Measurements from ENCODE around the gene SNTG2. TPM values are rescaled to one million over a fixed set of nuclear protein-coding genes. Genes with fewer than 3 reads are reported as not detected.

The SNTG2 gene
- total RNA-seq, 1 donor: not detected

DNA sequence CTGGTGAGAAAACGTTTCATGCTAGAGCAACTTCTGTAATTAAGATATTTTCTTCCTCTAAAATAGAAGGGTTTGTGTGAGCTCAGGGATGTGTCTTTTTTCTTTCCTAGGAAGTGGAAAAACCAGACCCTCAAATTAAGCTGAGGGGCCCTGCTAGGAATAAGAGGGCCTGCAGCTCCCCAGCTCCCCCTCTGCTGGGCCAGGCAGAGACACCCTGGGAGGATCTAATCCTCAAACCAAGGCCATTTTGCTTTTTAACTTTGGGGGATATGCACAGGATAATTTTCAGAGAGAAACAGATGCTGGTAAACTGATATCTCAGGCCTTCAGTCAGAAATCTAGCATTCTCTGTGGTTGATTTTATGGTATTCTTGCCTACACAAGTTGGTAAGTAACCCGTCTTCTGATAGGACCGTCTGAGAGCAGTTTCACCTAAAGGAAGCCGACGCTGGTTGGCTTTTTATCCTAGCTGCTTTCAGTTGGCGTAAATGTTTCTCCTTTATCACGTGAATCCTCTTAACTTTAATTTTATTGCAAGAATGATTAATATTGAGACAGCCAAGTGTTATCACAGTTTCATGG is 34.8 kb downstream of the SNTG2 start:
- no peak for DNase-seq (ENCODE audit: low read depth in 2 of 3, low spot score in 2 of 3)

DNA sequence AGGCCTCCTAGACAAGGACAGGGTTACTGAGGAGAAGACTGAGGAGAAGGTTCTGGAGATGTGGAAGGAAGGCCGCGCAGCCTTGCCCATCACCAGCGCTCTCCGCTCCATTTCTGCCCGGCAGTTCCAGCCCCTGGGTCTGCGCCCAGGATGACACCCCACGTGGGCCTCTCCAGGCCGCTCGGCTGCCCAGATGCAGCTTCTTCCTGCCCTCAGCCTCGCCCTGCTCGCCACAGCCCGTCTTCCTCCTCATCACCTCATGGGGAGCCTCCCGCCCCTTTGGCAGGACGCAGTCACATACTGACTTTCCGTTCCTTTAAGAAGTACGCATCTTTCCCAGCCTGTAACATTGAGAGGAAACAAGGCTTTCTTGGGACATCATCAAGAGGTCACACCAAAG is 37.1 kb downstream of the SNTG2 start:
- DNase-seq (ENCODE audit: low read depth in 2 of 3, low spot score in 2 of 3): no peak

DNA sequence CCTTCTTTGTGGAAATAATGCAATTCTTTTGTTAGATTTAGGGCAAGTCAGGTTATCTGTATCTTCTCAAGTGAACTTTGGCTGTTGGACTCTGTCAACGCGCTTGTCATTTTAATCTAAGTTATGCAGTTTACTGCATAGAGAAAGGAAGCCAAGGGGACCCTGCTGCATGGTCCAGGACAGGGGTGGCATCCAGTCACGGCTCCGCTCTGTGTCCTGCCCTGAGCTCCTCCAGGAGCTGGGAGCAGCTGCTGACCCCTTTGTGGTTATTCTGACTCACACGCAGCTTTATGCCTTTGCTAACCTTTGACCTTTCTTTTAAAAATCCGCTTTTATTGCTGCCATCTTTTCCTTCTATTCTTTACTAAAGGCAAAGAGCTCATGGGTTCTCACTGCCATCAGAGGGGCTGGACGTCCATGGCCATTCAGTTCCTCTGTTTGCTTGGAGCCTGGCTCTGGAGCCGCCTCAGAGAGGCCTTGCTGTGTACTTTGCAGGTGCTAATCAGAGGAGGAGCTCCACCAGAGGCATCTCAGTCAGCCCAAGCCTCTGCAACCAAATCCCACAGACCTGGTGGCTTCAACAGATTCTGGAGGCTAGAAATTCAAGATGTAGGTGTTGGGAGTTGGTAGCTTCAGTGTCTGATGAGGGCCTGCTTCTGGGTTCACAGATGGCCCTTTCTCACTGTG is 39.3 kb downstream of the SNTG2 start:
- no peak for DNase-seq (ENCODE audit: low read depth in 2 of 3, low spot score in 2 of 3)

DNA sequence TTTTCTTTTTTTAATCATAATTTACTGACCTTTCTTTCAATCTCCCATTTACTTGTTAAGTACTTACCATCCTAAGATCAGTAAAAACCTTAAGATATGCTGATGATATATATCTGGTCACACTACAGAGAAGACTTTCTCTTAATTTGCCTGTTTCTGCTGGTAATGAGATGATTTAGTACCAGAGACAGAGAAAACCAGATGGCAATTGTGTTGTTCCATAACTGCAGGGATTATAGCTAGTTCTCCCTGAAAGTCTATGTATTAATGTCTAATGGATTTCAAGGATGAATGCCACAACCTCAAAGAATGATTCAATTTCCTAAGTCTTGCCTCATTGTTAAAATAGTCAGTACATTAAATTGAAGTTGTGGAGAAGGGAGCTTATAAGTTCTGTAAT is 40.3 kb downstream of the SNTG2 start:
- no peak for DNase-seq (ENCODE audit: low read depth in 2 of 3, low spot score in 2 of 3)

DNA sequence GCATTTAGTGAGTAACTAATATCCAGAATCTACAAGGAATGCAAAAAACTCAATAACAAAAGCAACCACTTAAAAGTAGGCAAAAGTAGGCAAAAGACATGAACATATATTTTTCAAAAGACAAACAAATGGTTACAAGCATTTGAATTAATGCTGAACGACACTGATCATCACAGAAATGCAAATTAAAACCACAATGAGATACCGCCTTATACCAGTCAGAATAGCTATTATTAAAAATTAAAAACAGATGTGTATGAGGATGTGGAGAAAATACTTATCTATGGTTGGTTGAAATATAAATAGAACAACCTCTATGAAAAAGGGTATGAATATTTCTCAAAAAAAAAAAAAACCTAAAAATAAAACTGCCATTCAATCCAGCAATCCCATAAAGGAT is 51.7 kb downstream of the SNTG2 start:
- no peak for DNase-seq (ENCODE audit: low read depth in 2 of 3, low spot score in 2 of 3)

DNA sequence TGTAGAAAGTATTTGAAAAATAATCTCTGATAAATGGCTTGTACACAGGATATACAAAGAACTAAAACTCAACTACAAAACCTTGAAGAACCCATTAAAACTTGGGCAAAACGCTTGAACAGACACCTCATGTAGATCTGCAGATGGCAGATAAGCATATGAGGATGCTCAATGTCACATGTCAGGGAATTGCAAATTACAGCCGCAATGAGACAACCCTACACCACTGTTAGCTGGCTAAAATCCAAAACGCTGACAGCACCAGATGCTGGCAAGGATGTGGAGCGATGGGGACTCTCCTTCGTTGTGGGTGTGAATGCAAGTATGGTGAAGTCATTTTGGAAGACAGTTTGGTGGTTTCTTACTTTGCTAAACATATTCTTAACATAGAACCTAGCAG is 53.7 kb downstream of the SNTG2 start:
- DNase-seq (ENCODE audit: low read depth in 2 of 3, low spot score in 2 of 3): no peak

DNA sequence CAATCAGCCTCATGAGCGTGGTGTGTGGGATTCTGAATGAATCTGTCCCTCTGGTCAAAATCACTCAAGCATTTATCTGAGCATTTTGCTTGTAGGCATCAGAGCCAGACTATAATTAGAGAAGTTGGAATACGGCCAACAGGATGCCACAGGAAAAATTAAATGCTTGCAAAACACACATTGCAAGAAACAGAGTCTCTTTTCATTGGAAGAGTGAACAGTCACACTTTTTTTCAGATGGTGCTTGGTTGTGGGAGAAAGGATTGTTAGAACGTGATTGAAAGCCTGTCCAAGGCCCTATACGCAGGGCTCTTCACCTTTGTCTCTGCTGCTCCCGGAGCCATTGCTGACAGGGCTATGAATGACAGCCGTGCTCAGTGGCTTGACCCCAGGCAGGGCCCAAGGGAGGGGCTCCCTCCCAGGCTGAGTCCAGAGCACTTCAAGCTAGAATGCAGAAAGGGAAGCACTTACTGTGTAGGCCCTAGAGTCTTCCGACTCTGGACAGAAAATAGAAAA is 59.8 kb downstream of the SNTG2 start:
- DNase-seq (ENCODE audit: low read depth in 2 of 3, low spot score in 2 of 3): peak in 2 of 3 donors; percentile 16 to 49

DNA sequence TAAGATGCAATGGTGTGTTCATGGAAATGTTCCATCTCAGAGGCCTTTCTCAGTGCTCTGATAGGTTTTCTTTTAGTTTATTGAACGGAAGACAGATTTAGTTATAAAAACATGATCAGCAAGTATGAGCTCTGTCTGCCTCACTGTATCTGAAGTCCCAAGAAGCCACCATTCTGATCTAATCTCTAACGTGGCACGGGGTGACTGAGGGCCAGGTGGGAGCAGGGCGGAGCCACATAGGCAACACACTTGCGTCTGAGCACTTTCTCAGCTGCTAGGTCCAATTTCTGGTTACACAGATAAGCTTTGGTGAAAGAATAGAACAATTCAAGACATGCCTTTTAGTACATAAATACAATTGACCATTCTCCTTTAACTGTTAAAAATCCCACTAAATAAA is 60.4 kb downstream of the SNTG2 start:
- no peak for DNase-seq (ENCODE audit: low read depth in 2 of 3, low spot score in 2 of 3)

DNA sequence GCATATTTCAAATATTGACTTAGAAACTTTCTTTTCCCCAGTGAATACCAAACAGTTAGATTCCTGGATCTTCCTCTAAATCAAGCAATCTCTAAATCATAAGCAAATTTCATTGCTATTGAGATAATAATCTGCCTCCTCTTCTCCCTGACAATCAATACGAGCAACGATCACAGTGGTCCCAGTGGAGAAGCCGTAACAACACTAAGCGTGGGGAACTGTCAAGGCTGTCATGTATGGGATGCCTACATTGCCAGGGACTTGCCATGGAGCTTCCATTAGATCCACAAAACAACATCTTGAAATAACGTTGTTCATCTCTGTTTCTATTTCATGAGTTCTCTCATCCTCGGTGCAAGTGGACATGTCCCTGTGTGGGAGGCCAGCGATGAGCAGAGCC is 61.3 kb downstream of the SNTG2 start:
- no peak for DNase-seq (ENCODE audit: low read depth in 2 of 3, low spot score in 2 of 3)

DNA sequence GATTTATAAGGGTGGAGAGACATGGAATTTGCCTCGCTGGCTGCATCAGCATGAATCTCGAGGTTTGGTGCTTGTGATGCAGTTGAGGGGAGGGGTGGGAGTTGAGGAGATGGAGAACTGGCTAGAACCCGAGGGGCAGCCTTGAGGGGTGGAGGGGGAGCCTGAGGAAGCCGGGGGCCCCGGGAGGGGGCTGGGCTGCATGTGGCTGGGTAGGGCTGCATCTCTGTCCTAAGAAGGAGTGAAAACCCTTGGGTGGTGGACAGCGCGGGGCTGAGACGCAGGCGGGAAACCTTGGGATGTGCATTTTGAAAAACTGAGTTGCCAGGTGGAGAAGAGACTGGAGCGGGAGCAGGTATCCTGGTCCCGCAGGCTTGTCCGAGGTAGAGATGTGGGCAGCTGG is 64.2 kb downstream of the SNTG2 start:
- no peak for DNase-seq (ENCODE audit: low read depth in 2 of 3, low spot score in 2 of 3)

DNA sequence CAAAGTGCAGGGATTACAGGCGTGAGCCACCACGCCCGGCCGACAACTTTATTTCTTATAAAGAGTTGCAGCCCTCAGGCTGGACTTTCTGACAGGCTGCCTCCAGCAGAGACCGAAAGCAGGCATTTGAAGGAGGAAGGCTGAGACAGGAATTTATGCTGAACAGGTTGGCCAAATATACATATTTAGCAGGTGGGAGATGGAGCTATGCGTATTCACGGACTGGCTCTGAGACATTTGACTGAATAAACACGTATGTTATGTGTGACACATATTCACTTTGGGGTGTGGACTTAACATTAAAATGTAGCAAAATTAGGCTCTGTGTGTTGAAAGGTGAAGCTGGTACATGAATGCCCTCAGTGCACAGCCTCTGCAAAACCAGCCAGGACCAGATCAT is 65.9 kb downstream of the SNTG2 start:
- DNase-seq (ENCODE audit: low read depth in 2 of 3, low spot score in 2 of 3): no peak

DNA sequence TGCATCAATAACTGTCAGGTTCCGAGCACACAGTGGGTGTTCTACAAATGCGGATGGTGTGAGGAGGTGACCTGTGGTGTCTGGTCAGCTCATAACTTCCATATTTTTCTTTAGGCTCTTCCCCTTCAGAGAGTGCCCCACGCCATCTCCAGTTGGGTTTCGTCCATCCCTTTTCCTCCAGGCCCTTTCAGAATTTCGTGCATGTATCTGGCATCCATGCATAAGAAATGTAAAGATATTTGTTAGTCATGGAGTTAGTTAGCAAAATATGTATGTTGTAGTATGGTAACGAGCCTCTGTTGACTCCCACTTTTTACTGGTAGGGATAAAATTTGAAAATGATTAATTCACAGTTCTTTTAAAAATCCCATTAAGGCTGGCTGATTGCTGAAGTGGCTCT is 67.2 kb downstream of the SNTG2 start:
- no peak for DNase-seq (ENCODE audit: low read depth in 2 of 3, low spot score in 2 of 3)

DNA sequence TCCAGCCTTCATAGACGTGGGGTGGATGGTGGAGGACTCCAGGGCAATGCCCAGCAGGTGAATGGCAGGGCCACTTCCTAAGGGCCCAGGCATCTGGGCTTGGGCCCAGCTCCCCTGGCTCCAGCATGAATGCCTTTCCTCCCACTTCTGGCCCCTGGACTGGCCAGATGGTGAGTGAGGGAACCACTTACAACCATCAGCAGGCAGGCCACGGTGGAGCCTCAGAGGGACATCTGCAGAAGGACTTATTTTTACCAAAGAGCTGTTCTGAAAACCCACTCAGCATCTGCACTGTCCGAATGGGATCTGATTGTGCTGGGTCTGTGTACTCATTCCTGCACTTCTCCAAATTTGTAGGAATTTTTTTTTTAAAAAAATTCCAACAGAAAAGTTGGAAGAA is 69.6 kb downstream of the SNTG2 start:
- no peak for DNase-seq (ENCODE audit: low read depth in 2 of 3, low spot score in 2 of 3)

DNA sequence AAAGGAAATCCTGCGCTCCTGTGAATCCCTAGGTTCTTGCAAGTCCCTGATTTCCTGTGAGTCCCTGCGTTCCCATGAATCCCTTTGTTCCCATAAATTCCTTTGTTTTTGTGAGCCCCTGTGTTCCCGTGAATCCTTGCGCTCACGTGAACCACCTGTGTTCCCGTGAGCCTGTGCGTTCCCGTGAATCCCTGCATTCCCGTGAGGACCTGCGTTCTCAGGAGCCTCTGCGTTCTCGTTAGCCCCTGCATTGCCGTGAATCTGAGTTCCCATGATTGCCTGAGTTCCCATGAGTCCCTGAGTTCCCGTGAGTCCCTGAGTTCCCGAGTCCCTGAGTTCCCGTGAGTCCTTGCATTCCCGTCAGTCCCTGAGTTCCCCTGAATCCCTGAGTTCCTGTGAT is 71.5 kb downstream of the SNTG2 start:
- DNase-seq (ENCODE audit: low read depth in 2 of 3, low spot score in 2 of 3): no peak

DNA sequence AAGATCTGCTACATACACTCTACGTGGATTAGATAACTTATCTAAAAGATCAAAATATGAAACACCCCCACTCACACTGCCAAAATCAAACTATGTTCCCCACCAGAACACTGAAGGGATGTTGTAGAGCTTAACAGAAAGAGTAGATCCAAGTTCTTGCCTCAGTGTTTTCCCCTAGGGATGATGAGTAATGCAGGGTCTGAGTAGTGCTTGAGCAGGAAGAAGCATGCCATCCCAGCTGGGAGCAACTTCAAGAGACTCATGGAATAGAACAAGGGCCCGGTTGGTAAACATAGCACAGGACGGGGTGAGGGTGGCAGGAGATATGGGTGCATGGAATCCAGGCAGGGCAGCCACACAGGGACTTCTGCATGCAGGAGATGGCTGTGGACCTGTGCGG is 74.3 kb downstream of the SNTG2 start:
- no peak for DNase-seq (ENCODE audit: low read depth in 2 of 3, low spot score in 2 of 3)

DNA sequence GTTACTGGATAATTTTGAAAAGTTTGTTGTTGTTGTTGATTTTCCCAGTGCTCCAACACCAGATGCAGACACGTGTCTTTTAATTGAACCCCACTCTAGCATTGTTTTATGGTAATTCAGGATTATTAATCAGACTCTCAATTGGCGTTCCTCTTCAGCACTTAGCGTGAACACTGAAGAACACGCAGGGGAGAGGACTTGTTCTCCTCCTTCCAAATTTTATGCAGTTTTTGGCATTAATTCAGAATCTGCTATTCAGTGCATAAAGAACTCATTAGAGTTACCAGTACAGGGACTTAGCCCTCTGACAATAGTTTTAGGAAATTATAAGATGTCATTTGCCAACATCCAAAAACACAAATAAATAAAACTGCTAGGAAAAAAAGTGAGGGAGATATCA is 75.5 kb downstream of the SNTG2 start:
- DNase-seq (ENCODE audit: low read depth in 2 of 3, low spot score in 2 of 3): no peak

DNA sequence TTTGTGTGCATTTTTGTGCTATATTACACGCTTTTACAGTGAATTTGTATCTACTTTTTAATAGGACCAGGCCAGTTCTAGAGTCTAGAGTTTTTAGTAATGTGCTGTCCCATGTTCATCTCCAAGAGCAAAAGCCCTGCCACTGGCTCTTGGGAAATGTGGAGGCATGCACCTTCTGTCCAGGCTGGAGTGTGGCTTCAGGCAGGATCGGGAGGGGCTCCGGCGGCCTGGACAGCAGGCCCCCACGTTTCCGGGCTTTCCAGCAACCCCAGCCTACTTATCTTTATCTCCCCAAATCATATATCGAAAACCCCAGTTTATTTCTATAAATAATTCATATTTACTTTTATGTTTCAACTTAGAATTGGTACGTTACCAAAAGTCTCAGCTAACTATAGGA is 78.2 kb downstream of the SNTG2 start:
- DNase-seq (ENCODE audit: low read depth in 2 of 3, low spot score in 2 of 3): no peak

DNA sequence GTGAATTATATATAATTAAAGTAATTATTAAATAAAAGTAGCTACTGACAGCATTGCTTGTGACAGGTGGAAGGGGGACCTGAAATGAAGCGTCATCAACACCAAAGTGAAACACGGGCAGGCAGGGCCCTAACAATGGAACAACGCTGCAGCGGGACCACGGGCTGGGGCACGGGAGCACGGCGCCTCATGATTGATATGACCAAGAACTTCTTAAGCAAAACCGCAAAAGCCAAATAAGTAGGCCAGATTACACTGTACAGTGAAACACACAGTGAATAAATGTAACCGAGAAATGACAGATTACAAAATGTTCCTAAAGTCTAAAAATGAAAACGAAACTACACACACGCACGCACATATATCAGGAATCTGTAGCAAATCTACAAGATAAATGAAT is 81.4 kb downstream of the SNTG2 start:
- DNase-seq (ENCODE audit: low read depth in 2 of 3, low spot score in 2 of 3): no peak

DNA sequence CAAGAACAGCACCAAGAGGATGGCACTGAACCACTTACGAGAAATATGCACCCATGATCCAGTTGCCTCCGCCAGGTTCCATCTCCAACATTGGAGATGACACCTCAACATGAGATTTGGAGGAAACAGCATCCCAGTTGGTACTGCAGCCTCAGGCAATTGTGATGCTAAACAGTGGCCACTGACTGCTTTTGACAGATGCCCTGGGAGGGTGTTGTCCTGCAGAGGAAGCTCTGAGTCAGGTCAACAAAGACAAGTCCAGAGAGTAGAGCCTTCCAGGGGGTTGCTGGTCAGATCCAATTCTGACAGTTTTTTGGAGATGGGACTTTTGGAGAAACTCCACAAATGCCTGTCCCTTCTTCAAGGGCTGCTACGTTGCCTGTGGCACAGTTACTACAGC is 82.4 kb downstream of the SNTG2 start:
- no peak for DNase-seq (ENCODE audit: low read depth in 2 of 3, low spot score in 2 of 3)

DNA sequence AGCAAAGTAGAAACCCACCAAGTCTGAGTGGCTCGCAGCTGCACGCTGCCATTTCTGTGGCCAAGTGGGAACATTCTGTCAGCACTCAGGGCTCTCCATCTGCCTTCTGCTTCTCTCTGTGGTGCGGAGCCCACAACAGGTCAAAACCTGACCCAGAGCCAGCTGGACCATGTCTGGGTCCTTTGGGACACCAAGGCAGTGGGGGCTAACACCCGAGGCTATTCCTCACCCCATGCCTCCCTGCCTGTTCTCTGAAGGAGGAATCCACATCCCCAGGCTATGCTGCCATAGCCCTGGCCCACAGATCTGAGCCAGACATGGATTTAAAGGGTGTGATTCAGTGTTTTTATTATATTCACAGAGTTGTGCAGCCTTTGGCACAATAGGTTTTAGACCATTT is 86.4 kb downstream of the SNTG2 start:
- no peak for DNase-seq (ENCODE audit: low read depth in 2 of 3, low spot score in 2 of 3)

DNA sequence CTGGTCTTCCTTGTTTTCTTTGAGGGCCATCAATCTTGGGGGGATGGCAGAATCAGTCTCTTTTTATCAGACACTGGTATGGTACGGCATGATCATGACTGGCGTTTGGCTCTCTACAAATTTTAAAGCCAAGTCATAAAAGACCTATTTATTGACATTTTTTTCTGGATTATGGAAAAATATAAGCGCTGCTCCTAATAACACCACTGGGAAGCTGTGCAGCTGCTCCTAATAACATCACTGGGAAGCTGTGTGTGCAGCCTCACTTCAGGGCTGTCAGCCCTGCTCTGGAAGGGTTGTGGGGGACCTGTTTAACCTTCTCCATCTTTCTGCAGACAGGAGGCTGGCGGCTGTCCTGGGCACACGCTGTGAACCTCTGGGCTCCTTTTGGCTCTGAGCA is 88.9 kb downstream of the SNTG2 start:
- no peak for DNase-seq (ENCODE audit: low read depth in 2 of 3, low spot score in 2 of 3)

DNA sequence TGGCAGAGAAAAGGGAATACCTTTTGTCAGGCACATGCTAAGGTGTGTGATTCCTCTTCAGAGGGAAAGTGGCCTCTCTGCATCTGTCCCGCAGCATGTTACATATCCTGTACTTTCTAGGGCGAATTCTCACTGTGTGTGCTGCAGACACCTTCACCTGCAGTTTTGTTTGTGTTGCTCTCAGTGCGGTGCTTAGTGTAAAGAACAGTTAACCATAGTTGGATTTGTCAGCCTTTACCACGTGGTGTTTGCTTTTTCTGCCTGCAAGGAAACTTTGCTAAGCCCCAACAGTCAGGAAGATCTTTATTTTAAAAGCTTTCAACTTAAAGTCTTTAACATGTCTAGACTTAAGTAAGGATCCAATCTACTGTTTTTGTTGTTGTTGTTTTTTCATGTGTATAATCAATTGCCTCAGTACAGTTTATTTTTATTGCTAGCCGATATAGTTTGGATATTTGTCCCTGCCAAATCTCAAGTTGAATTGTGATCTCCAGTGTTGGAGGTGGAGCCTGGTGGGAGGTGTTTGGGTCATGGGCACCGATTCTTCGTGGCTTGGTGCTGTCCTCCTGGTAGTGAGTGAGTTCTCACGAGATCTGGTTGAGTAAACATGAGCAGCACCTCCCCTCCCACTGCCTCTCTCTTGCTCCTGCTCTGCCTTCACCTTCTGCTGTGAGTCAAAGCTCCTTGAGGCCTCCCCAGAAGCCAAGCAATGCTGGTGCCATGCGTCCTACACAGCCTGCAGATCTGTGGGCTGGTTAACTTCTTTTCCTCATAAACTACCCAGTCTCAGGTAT is 90.6 kb downstream of the SNTG2 start:
- no peak for DNase-seq (ENCODE audit: low read depth in 2 of 3, low spot score in 2 of 3)
